Neural crest cell (in vitro differentiated cells): ENCODE data around the gene MUC13. TPM values are rescaled to one million over a fixed set of nuclear protein-coding genes. Genes with fewer than 3 reads are reported as not detected.

Source experiments
- DNase-seq: peaks from one replicate; pipeline ENCODE4 v3.0.0; 2021; ENCODE audit warnings: low read depth, mixed read lengths, low spot score
- H3K27ac Mint-ChIP-seq: one replicate; pipeline ENCODE4 v1.8.0; 2021; ENCODE audit warnings: mild to moderate bottlenecking, mixed read lengths; ENCODE audit not compliant: unreplicated experiment
- H3K27me3 Mint-ChIP-seq: 2 replicates; pipeline ENCODE4 v1.8.0; 2021; ENCODE audit warnings: low read depth, mild to moderate bottlenecking, mixed read lengths
- H3K36me3 Mint-ChIP-seq: 2 replicates; pipeline ENCODE4 v1.8.0; 2021; ENCODE audit warnings: low read depth, mild to moderate bottlenecking, mixed read lengths
- H3K4me1 Mint-ChIP-seq: 2 replicates; pipeline ENCODE4 v1.8.0; 2021; ENCODE audit warnings: mixed read lengths
- H3K4me3 Mint-ChIP-seq: one replicate; pipeline ENCODE4 v1.8.0; 2021; ENCODE audit warnings: mild to moderate bottlenecking, mixed read lengths
- H3K9me3 Mint-ChIP-seq: 2 replicates; pipeline ENCODE4 v1.8.0; 2021; ENCODE audit warnings: mixed read lengths
- total RNA-seq: library from RNA; stranded (reverse); gene quantifications from 2 replicates; pipeline ENCODE4 v1.2.1, GENCODE V29; 2021
- TF ChIP-seq, protein P1 (sequence below): fragments of 200-600 bp; sonication (generic); conservative IDR thresholded peaks from 2 replicates; pipeline ENCODE4 v1.5.0; 2021; ENCODE audit warnings: antibody characterized with exemption, mild to moderate bottlenecking

MUC13 gene
- total RNA-seq, 1 donor from 2014 or later: not detected

DNA sequence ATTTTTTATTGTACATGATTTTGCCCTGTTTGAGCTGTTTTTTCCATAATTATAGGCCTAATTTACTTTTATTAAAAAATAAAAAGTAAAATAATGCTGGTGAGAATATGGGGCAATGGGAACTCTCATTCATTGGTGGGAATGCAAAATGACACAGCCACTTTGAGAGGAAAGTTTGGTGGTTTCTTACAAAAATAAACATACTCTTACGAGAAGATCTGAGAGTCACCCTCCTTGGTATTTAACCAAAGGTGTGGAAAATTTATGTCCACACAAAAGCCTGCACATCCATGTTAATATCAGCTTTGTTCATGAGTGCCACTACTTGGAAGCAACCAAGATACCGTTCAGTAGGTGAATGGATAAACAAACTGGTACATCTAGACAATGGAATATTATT, 9.8 kb downstream of the MUC13 start:
- DNase-seq: no peak
- no peaks in the 10 kb centered on the region for H3K4me1 Mint-ChIP-seq
- H3K9me3 Mint-ChIP-seq: no peaks in the 10 kb centered on the region
- no peaks in the 10 kb centered on the region for H3K36me3 Mint-ChIP-seq
- H3K27ac Mint-ChIP-seq: no peak overlapping the region
- peaks cover 4% of the 10 kb centered on the region for H3K27me3 Mint-ChIP-seq
- no peak overlapping the region for H3K4me3 Mint-ChIP-seq
- TF ChIP-seq, protein P1, sequence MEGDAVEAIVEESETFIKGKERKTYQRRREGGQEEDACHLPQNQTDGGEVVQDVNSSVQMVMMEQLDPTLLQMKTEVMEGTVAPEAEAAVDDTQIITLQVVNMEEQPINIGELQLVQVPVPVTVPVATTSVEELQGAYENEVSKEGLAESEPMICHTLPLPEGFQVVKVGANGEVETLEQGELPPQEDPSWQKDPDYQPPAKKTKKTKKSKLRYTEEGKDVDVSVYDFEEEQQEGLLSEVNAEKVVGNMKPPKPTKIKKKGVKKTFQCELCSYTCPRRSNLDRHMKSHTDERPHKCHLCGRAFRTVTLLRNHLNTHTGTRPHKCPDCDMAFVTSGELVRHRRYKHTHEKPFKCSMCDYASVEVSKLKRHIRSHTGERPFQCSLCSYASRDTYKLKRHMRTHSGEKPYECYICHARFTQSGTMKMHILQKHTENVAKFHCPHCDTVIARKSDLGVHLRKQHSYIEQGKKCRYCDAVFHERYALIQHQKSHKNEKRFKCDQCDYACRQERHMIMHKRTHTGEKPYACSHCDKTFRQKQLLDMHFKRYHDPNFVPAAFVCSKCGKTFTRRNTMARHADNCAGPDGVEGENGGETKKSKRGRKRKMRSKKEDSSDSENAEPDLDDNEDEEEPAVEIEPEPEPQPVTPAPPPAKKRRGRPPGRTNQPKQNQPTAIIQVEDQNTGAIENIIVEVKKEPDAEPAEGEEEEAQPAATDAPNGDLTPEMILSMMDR: no peak

DNA sequence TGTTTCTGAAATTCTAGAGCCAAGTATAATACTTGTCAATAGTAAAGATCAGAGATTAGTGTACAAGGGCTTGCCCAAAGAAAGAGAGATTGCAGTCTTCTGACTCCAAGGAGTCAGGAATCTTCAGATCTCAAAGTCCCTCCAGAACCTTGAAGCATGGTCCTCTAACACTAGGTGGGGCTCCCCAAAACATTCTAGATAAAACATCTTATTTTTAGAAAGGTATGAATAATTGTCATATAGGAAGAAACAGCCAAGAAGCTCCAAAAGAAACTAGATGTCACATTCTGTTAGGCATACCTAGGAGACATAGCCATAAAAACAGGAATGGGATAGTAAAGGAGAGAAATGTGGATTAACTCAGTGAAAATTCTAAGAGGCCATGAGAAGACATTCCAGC, 10.7 kb downstream of the MUC13 start:
- H3K4me1 Mint-ChIP-seq: no peaks in the 10 kb centered on the region

DNA sequence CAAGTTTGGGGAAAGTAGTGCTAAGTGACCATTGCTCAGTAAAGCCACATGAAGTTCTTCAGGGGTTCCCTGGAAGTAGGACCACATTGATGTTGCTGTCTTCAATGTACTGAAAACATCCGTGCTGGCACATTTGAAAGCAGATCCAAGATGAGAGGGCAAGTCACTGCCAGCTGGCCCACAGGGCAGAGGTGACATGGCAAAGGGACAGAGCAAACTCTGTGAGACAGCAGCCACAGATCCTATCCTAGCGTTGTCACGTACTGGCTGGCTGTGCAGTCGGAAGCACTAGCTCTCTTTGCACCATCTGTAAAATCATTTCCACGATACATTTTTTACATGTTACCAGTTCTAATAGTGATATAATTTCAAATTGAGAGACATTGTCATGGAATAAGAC, 13.8 kb downstream of the MUC13 start:
- DNase-seq: no peak
- no peaks in the 10 kb centered on the region for H3K9me3 Mint-ChIP-seq
- H3K4me1 Mint-ChIP-seq: no peaks in the 10 kb centered on the region
- H3K27ac Mint-ChIP-seq: no peak overlapping the region
- no peaks in the 10 kb centered on the region for H3K27me3 Mint-ChIP-seq
- no peak overlapping the region for H3K4me3 Mint-ChIP-seq
- H3K36me3 Mint-ChIP-seq: no peaks in the 10 kb centered on the region
- TF ChIP-seq, protein P1: no peak

More for the DNA sequence above, 10.7 kb downstream of the MUC13 start:
- Mint-ChIP-seq H3K4me3 (no peak overlapping the region), H3K27me3 (peaks cover 4% of the 10 kb centered on the region), H3K9me3 (no peaks in the 10 kb centered on the region), H3K27ac (no peak overlapping the region), H3K36me3 (no peaks in the 10 kb centered on the region)
- TF ChIP-seq, protein P1: no peak
- no peak for DNase-seq

DNA sequence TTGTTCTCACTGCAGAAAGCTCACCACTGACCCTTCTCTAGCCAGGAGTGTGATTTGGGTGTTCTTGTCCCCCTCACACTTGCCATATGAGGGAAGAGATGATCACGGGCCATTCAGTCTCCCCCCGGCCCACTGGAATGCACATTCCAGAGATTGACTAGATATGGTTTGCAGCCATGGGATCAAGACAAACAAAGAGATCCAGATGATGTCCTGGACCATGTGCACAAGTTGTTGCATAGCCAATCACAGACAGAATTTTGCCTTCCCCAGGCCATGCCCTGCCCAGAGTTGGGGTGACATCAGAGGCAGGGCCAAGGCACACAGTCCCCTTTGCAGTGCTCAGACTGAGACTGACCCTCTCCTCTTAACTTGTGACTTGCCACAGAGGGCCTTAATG, 14.8 kb downstream of the MUC13 start:
- Mint-ChIP-seq H3K4me1 (no peaks in the 10 kb centered on the region), H3K27me3 (no peaks in the 10 kb centered on the region), H3K27ac (no peak overlapping the region), H3K9me3 (no peaks in the 10 kb centered on the region), H3K4me3 (no peak overlapping the region), H3K36me3 (no peaks in the 10 kb centered on the region)
- DNase-seq: no peak
- TF ChIP-seq, protein P1: no peak

DNA sequence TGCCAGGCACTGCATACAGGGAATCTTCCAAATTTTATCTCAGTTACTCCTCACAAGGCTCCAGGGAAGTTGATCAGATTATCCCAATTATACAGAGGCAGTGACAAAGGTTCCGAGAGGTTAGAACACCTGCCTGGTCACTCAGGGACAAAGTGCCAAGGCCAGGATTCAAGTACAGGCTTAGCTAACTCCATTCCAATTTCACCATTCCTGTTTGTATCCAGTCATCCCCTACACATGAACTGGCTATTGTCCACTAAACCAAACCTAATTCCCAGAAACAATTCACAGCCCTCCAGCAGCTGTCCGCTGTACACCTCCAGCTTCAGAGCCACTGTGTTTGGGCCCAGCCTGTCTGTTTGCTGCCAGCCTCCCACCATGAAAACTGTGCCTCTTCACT, 16.0 kb downstream of the MUC13 start:
- no peaks in the 10 kb centered on the region for H3K27me3 Mint-ChIP-seq
- TF ChIP-seq, protein P1: no peak

More for the DNA sequence above, 16.0 kb downstream of the MUC13 start:
- Mint-ChIP-seq H3K9me3 (no peaks in the 10 kb centered on the region), H3K4me1 (no peaks in the 10 kb centered on the region), H3K36me3 (no peaks in the 10 kb centered on the region), H3K27ac (no peak overlapping the region), H3K4me3 (no peak overlapping the region)
- no peak for DNase-seq
